Activated T-cell treated with anti-CD3 and anti-CD28 coated beads, Interleukin-2, amount 50 U/mL, for 1 hour (primary cell): ENCODE data around the gene TMEM229B.
"Not testable (repeated sequence)": the region's sequence is repeated elsewhere in the genome, so short reads cannot be mapped to it uniquely, and the experiment has no call there.

Experiments
- DNase-seq: peaks from one replicate; pipeline ENCODE4 v3.0.0-alpha.2; 2020

Gene TMEM229B

DNA sequence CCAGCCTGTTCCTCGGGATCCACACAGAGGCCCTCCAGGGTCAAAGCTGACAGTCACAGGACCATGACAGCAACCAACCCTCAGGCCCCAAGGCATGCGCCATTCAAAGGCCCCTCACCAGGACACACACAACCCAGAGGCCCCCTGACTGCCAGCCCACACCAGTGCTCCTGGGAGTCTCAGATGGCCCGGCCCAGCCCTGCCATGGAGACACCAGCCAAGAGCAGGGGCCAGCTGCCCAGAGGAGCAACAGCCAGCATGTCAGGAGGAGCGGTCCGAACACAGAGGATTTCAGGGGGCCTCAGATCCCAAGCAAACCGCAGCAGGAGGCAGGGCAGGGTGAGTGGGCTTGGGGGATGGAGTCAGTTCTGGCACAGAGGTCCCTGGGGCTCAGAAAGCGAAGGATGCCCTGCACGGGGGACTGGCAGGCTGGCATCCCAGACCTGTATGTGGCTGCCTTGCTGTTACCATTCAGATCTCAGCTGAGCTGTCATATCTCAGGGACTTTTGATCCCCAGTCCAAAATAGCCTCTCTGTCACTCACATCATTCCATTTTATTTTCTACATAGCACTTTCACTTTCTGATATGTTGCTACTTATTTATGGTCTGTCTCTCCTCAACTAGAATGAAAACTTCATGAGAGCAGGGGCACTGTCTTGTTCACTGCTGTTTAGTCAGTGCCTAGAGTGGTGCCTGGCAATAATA, 4.8 kb downstream of the TMEM229B start:
- no peak for DNase-seq

DNA sequence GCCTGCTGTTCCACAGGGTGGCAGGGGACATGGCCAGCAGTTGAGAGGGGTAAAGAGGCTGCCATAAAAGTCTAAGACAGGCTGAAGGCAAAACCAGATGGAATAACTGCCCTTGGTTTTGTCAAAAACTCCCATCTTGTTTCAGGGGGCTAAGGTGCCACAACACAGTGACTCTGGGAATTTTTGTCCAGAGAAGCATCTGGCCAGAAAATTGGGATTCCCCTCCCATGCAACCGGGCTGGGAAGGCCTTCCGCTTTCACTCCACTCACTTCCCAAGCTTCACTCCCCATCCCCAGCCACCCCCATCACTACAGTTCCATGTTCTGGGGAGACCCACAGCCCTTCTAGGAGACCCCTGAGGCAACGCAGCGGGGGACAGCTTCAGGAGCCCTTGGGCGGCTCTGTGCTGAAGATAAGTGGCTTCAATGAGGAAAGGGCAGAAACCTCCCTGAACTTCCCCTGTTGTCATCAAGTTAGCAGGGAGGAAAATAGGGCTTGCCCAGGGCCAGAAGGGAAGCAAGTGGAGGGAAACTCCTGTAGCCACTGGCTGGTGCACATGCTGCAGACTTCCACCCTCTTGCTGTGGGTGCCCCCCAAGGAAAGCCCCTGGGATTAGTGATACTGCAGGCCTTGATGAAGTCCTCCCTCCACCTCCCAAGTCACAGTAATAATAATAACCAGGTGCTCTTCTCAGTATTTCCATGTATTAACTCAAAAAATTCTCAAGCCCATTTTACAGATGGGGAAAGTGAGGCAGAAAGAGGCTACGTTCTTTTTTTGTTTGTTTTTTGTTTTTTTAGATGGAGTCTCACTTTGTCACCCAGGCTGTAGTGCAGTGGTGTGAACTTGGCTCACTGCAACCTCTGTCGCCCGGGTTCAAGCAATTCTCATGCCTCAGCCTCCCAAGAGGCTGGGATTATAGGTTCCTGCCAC, 6.0 kb downstream of the TMEM229B start:
- DNase-seq: no peak

DNA sequence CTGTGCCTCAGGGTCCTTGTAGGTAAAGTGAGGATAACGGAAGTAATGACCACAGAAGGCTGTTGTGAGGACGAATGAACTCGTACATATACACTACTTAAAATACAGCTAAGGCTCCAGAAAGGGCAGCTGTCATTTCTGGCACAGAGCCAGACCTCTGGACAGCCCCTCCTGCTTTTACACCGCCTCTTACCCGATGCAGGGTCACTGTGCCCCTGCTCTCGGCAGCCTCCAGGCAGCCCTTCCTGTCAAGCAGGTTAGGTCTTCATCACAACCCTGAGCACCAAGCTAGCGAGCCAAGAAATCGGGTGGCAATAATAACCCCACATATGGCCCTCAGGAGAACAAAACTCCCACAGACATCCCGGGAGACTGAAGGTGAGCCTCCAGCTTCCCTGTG, 8.5 kb downstream of the TMEM229B start:
- no peak for DNase-seq

DNA sequence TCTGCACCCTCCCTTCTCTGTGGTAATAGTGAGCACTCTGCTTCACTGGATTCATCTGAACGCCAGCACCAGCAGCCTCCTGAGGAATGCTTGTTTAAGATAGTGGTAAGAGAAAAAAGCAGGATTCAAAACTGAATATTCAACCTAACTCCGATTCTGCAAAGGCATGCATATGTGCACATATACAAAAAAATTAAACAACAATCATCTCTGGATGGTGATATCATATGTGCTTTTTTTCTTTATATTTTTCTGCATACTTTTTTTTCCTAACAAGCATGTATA, 9.8 kb downstream of the TMEM229B start:
- DNase-seq: no peak

DNA sequence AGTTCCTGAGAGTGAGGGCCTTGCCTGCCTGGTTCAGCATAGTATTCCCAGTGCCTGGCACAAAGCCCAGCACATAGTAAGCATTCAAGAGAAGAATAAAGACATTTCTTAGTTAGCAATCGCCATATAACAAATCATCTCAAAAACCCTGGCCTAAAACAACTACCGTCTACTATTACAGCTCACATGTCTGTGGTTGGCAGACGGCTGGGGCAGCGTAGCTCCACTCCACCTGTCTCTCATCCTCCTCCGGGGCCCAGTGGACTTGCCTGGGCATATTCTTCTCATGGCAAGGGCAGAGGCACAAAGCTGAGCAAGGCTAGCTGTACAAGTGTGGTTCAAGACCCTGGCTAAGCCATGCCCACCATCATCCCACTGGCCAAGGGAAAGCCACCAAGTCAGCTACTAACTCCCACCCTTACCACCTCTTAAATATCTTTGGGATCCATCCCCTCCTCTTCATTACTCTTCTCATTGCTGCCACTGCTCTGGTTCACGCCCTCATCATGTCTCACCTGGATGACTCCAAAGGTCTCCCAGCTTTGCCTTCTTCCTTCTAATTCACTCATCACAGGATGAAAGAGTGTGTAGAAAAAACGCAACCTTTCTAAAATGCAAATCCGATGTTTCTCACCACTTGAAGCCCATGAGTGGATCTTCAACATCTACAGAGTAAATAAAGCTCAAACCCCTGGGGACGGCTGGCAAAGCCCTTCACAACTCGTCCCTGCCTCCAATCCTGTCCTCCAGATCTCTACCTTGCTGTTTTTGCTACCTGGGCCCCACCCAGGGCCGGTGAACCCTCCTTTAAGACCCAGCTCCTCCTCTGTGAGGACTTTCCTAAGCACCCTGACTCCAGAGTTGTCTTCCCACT, 10.4 kb downstream of the TMEM229B start:
- no peak for DNase-seq

DNA sequence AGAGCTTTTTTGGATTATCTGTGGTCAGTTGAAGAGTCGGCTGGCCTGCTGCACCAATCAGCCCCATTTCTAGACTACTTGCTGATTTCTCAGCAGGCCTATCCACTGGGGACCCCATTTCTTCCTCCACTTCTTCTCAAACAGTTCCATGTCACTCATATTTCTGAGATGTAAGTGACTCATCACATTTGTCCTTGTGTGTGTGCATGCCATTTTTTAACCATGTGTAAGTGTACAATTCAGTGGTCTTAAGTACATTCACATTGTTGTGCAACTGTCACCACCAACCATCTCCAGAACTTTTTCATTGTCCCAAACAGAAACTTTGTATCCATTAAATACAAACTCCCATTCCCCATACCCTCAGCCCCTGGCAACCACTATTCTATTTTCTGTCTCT, 14.2 kb downstream of the TMEM229B start:
- DNase-seq: no peak

DNA sequence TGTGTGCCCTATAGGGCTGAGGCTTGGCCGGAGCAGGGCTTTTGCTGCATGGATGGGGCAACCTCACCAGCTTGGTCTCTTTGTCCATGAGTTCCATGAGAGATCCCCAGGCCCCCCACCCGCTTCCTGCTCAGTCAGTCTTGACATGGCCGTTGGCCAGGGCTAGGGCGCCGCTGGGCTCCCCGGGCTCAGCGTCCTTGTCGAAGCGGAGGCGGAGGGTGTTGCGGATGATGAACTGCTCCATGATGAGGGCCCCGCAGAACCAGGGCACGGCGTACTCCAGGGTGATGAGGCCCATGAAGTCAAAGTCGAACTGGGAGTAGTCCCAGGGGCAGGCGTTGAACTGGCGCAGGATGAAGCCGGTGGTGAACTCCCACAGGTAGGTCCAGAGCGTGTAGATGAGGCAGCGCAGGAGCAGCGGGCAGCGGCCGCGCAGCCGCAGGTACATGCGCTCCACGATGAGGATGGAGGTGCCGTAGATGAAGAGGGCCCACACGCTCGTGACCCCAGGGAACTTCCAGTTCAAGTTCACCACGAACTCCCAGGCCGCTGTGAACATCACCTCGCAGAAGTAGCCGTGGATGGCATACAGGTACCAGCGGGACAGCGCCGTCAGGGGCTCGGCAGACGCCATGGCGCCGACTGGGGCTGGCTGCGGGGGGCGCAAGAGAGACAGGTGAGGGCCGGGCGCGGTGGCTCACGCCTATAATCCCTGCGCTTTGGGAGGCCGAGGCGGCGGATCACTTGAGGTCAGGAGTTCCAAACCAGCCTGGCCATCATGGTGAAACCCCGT, 15.0 kb downstream of the TMEM229B start:
- DNase-seq: no peak

DNA sequence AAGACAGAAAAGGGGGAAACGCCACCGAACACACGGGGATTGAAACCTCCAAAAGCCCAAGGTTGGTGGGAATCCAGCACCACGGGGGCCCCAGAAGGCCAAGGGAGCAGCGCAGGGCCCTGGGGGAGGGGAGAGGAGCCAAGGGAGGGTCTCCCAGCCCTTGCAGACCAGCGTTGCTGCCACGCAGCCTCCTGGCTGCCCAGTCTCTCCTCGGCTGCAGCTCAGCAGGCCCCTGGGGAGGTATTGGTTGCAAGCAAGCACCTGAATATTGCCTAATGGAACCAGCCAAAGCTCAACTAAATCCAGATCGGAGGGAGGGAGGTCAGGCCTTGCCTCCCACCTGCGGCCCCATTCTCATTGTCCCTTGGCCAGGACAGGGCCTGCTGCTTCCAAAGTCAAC, 15.8 kb downstream of the TMEM229B start:
- DNase-seq: no peak

DNA sequence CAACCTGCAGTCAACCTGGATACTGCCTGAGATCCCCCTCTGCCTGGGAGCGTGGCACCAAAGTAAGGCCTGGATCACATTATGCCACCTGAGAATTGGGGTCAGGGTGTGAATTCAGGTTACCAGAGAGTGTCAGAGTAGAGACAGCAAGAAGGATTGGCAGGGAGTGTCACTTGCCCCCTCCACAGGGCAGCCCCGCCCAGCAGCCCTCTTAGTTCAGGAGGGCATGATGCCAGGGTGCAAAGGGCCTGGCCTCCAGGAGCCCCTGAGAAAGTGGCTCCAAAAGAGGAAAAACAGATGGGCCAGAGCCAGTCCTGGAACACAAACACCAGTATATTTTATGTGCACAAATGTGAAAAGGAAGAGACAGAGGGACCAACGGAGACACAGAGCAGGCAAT, 18.6 kb downstream of the TMEM229B start:
- DNase-seq: no peak

DNA sequence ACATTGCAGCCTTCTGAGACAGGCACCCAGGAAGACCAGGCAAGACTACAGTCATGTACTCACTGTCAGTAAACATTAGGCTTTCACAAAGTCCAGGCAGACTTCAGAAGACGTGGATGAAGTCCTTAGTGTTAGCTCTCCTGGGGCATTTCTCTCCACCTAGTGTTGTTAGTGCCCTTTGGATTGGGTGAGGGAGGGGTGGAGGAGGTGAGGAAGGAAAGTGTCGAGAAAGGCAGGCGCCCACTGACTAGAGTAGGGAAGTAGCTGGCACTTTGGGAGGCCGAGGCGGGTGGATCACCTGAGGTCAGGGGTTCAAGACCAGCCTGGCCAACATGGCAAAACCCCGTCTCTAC, 20.2 kb downstream of the TMEM229B start:
- DNase-seq: no peak

DNA sequence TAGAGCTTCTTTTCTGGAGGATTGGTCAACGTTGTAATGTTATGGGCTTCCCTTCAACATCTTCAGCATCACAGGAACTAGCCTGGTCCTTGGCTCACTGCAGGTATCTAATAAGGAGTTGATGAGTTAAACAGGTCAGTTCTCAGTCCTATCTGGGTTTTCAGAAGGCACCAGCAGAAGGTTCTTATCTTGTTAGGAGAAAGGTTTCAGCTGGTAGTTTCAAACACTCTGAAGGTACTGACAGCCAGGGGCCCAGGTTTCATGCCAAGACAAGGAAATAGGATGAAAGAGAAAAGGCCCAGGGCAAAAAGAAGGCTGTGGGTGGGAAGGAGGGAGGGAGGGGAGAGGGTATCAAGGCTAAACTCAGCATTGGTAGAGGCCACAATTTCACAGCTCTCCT, 21.4 kb downstream of the TMEM229B start:
- DNase-seq: no peak

DNA sequence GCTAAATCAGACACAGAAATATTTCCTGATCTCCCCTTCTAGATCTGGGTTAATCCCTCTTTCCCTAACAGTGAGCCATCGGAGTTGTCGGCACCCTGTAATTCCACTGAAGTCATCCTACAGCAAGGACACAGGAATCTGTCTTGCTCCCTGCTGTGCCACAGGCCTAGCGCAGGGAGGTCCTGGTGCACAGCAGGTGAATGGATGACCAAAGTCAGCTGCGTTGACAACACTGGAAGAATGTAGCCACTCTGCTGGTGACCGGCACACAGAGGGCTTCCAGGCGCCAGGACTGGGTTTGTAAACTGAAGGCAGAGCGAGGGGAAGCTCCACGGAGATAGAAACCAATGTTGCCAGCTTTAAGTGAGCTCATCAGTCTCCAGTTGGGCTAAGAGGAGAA, 23.6 kb downstream of the TMEM229B start:
- no peak for DNase-seq

DNA sequence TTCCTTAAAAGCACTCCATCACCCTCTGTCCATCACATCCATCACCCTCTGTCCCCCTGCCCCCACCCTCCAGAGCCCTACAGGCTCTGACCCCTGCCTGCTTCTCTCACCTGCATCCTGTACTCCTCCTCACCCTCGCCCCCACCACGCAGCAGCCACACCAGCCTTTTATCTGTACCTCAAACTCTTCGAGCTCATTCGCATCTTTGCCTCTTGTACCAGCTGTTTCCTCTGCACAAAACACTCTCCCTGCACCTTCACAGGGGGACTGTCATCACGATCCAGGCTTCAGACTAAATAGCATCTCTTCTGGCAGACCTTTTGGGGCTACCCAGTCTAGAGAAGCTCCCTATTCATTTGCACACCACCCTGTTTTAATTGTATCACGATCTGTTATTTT, 24.1 kb downstream of the TMEM229B start:
- DNase-seq: no peak

DNA sequence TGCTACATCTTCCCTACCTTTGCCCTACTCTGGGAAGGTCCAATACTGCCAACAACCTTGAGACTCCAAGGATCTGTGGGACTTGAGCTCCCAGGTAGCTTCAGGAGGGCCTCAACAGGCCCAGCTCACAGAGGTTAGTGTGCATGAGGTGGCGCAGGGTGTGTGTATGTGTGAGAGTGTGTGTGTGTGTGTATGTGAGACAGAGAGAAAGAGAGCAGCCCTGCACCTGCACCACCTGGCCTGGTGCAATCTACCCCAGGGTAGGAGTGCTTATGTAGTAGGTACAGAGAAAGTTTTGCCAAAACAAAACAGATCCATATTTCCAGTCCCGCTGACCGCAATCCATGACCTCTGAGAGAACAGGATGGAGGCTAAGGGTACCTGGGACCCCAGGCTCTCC, 24.6 kb downstream of the TMEM229B start:
- no peak for DNase-seq

DNA sequence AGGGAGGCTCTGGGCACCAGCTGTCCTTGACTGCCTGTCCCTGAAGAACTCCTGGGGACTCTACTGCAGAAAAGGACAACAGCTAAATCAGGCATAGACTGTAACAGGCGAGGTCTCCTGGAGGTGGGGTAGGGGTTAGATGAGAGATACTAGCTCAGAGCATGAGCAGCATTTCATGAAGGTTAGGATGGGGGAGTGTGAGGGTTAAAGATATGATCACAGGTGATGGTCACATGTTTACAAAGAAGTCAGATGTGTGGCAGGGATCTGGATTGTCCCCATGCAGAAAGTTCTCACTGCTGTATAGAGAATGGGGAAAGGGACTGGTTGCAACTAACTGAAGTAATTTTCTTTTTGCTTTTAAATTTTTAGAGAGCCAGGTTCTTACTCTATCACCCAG, 26.5 kb downstream of the TMEM229B start:
- DNase-seq: no peak

DNA sequence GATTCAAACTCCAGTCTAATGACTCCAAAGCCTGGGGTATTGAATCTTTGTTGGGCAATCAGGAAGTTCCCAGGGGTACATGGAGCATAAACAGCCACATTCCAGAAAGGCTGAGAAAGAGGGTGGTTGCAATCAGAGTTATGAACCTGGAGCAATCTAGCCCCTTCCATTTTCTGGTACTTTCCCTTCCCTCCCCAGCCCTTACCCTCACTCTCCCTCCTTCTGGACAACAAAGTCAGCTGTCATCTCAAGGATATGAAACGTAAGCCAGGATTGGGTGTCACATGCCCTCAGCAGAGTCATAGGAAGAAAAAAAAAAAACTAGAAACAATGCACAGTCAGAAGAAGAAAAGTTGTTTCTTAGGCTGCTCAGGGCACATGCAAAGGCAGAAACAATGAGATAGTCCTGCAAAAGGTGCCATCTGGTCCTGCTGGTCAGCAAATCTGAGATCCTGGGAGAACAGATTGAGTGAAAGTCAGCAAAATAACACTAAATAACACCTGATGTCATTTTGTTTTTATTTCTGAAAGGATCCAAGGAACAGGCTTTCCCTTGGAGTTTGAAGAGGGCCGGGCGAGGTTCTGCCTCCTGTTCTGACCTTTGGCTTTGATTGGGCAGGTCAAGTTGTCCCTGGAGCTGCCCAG, 27.1 kb downstream of the TMEM229B start:
- DNase-seq: no peak

DNA sequence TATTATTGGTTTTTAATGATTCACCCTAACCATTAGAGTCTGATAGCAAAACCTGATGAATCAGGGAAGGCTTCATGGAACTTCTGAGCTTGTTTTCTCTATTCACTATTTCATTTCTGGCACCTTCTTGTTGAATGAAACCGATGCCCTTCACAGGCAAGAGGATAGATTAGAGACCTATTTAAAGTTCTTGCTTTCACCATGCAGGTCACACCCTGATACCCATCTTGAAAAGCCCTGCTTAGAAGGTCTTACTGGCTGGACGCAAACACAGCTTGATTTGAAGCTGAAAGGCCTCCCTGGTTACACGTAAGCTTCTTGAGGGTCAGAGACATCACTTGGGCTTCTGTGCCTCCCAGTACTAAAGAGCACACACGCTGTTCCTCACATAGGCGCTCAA, 29.2 kb downstream of the TMEM229B start:
- no peak for DNase-seq

DNA sequence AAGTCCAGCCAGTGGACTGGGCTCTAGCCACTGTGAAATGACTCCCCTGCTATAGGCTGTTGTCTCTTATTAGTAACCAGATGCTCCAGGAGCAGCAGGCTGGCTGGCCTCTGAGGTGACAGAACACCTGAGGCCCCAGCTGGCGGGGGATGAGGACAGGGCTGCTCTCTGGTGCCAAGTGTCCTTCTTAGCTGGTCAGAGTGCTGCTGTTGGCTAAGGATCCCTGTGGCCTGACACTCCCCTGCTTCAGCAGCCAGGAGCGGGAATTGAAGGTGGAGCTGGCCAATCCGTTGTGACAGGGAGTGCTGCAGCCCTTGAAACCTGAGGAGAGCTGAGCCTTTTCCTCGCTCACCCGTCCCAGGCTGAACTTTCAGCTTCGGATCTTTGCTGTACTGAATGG, 30.7 kb downstream of the TMEM229B start:
- no peak for DNase-seq

DNA sequence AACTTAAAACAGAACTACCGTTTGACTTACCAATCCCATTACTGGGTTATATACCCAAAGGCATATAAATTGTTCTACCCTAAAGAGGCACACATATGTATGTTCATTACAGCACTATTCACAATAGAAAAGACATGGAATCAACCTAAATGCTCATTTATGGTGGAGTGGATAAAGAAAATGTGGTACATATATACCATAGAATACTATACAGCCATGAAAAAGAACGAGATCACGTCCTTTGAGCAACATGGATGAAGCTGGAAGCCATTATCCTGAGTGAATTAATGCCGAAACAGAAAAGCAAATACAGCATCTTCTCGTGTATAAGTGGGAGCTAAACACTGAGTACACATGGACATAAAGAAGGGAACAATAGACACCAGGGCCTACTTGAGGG, 31.8 kb downstream of the TMEM229B start:
- no peak for DNase-seq

DNA sequence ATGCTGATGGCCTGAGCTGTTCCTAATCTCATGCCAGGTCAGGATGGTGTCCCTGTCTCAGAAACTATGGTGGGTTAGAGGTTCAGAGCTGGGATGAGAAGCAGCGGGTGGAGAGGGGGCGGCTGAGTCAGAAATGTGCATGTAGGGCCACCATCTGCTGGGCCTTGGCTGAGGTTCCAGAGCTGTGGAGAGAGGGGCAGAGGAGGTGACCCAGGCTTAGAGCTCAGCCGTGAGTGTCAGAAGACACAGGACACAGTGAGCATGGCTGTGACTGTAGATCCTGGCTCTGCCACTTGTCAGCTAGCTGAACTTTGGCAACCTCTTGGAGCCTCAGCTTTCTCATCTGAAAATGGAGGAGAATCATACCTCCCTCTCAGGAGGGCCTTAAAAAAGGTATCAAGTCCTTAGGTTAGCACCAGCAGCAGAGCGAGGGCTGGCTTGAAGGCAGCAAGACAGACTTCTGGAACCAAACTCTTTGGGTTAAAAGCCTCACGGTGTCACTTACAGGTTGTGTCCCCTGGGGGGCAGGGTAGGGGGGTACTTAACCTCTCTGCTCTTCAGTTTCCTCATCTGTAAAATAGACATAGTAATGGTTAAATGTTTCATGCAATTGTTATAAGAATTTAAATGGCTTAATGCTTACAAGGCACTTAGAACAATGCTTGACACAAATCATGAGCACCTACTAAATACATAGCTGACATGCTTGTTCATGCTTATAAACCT, 34.8 kb downstream of the TMEM229B start:
- DNase-seq: no peak

DNA sequence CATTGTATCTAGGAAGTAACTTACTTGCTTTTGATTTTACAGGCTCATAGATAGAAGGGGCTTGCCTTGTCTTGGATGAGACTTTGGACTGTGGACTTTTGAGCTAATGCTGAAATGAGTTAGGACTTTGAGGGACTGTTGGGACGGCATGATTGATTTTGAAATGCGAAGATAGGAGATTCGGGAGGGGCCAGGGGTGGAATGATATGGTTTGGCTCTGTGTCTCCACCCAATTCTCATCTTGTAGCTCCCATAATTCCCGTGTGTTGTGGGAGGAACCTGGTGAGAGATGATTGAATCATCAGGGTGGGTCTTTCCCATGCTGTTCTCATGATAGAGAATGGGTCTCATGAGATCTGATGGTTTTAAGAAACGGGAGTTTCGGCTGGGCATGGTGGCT, 36.9 kb downstream of the TMEM229B start:
- not testable (repeated sequence) for DNase-seq

DNA sequence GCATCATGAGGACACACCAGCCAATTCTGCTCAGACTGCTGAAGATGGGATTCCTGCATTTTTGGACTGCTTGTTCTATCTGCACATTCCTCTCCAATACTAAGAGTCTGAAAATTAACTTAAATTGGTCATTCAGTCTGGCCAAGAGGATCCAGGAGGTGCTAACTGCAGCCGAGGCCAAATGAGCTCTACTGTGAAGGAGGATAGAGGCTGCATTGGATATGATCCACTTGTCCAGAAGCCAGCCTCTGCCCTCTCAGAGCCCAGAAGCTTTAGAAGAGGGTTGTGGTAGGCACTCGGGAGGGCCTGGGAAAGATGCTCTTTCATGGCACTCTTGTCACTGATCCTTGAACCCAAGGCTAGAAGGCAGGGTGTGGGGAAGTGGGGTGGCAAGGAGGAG, 39.4 kb downstream of the TMEM229B start:
- DNase-seq: no peak
